ENCODE measurements around the gene ENPP1.

ENPP1 gene

DNA sequence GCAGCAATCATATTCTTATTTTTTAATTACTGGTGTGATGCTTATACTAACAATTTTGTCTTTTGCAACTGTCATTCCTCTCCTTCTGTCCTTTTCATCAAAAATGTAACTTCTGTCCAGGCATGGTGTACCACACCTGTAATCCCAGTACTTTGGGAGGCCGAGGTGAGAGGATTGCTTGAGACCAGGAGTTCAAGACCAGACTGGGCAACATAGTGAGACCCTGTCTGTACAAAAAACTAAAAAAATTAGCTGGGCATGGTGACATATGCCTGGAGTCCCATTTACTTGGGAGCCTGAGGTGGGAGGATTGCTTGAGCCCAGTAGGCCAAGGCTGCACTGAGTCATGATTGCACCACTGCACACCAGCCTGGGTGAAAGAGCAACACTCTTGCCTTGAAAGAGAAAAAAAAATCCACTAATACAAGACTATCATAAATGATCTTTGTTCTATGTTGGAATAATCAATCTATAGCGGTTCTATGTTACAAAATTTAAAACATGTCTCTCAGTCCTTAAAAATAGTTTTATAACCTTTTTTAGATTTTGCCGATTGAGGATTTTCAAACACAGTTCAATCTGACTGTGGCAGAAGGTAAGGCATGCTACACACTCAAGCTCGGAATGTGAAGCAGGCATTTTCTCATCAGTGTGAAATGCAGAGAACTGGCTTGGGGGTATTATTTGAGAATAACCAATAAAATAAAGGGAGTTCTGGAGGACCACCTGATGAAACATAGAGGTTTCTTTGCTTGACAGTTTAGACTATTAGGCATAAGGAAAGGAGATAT, 70.4 kb downstream of the ENPP1 start:
- no peaks in the 10 kb centered on the region for H3K27me3 ChIP-seq
- H3K4me1 ChIP-seq, result no peaks in the 10 kb centered on the region
- H3K36me3 ChIP-seq, result no peaks in the 10 kb centered on the region
- H3K4me3 ChIP-seq (ENCODE audit: low read depth, low read length), result no peak overlapping the region
- TF ChIP-seq CTCF (IDR thresholded peaks at IDR 0.05; ENCODE audit: low read depth, low read length), result no peak
- no peak for DNase-seq
- no peaks in the 10 kb centered on the region for H3K9me3 ChIP-seq

DNA sequence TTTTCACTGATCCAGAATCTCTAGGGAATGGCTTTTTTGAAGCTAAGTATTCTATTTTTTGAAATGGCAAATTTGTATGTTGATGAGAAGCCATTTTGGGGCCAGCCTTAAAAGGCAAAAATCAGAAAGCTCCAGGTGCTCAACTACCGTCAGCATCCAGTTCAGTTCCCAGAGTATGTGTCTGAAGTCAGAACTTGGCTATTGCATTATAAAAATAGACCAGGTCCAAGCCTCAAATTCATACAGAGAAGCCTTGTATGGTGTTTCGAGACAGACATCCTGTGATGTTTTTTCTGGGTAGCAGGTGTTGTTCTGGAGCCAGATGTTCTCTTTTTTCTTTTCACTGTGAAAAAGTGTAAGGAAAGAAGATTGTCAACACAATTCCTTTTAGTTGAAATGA, 75.2 kb downstream of the ENPP1 start:
- Histone ChIP-seq H3K27me3 (no peaks in the 10 kb centered on the region), H3K4me3 (ENCODE audit: low read depth, low read length) (no peak overlapping the region), H3K9me3 (no peaks in the 10 kb centered on the region), H3K4me1 (no peaks in the 10 kb centered on the region), H3K36me3 (no peaks in the 10 kb centered on the region)
- TF ChIP-seq CTCF (IDR thresholded peaks at IDR 0.05; ENCODE audit: low read depth, low read length), result no peak
- no peak for DNase-seq

GRCh38 chr6:131885237-131885636, 77.4 kb downstream of the ENPP1 start:
- no peaks in the 10 kb centered on the region for H3K9me3 ChIP-seq
- H3K27me3 ChIP-seq, result no peaks in the 10 kb centered on the region
- no peak for TF ChIP-seq CTCF (IDR thresholded peaks at IDR 0.05; ENCODE audit: low read depth, low read length)
- H3K4me1 ChIP-seq, result no peaks in the 10 kb centered on the region
- H3K36me3 ChIP-seq, result no peaks in the 10 kb centered on the region
- H3K4me3 ChIP-seq (ENCODE audit: low read depth, low read length), result no peak overlapping the region
- DNase-seq, result no peak

- DNase-seq, result no peak
- no peaks in the 10 kb centered on the region for H3K27me3 ChIP-seq
- no peaks in the 10 kb centered on the region for H3K36me3 ChIP-seq
- H3K4me3 ChIP-seq (ENCODE audit: low read depth, low read length), result no peak overlapping the region
- no peaks in the 10 kb centered on the region for H3K9me3 ChIP-seq
- no peak for TF ChIP-seq CTCF (IDR thresholded peaks at IDR 0.05; ENCODE audit: low read depth, low read length)
- H3K4me1 ChIP-seq, result no peaks in the 10 kb centered on the region
Observed at GRCh38 chr6:131886517-131886916, 78.7 kb downstream of the ENPP1 start.

- Histone ChIP-seq H3K36me3 (no peaks in the 10 kb centered on the region), H3K9me3 (no peaks in the 10 kb centered on the region), H3K27me3 (no peaks in the 10 kb centered on the region), H3K4me3 (ENCODE audit: low read depth, low read length) (no peak overlapping the region), H3K4me1 (no peaks in the 10 kb centered on the region)
- no peak for TF ChIP-seq CTCF (IDR thresholded peaks at IDR 0.05; ENCODE audit: low read depth, low read length)
- no peak for DNase-seq
Observed at GRCh38 chr6:131890091-131890490, 82.3 kb downstream of the ENPP1 start.

GRCh38 chr6:131893198-131893597, 85.4 kb downstream of the ENPP1 start:
- no peaks in the 10 kb centered on the region for H3K9me3 ChIP-seq
- no peaks in the 10 kb centered on the region for H3K36me3 ChIP-seq
- TF ChIP-seq CTCF (IDR thresholded peaks at IDR 0.05; ENCODE audit: low read depth, low read length), result no peak
- H3K27me3 ChIP-seq, result no peaks in the 10 kb centered on the region
- H3K4me1 ChIP-seq, result no peaks in the 10 kb centered on the region
- DNase-seq, result no peak
- H3K4me3 ChIP-seq (ENCODE audit: low read depth, low read length), result no peak overlapping the region

All from BE2C (cell line).